Suprapubic skin (tissue), 4 donors: ENCODE measurements around the gene TMEM250.

Experiments used
- EP300 ChIP-seq: sonication (generic); formaldehyde crosslinking; IDR thresholded peaks from one replicate; pipeline ENCODE4 v1.6.1; 2017; ENCODE audit warnings: antibody characterized with exemption
- POLR2A ChIP-seq, 2 donors: fragments of 450-650 bp; IDR thresholded peaks; one replicate each; pipeline ENCODE4 v1.6.1; 2017; ENCODE audit warnings: antibody characterized with exemption in 2 of 2, mild to moderate bottlenecking in 2 of 2, moderate library complexity in 2 of 2
- POLR2AphosphoS5 ChIP-seq, 3 donors: sonication (generic); formaldehyde crosslinking; IDR thresholded peaks; one replicate each; pipeline ENCODE4 v1.6.1; 2017; ENCODE audit warnings: antibody characterized with exemption in 3 of 3
- TF ChIP-seq, protein P1 (sequence below), 2 donors: fragments of 200-600 bp in 1 of 2; fragments of 450-650 bp in 1 of 2; sonication (generic) in 1 of 2; IDR thresholded peaks; one replicate each; pipeline ENCODE4 v1.5.1; 2016 to 2019; ENCODE audit warnings: antibody characterized with exemption in 2 of 2, mild to moderate bottlenecking in 1 of 2, moderate library complexity in 1 of 2

DNA sequence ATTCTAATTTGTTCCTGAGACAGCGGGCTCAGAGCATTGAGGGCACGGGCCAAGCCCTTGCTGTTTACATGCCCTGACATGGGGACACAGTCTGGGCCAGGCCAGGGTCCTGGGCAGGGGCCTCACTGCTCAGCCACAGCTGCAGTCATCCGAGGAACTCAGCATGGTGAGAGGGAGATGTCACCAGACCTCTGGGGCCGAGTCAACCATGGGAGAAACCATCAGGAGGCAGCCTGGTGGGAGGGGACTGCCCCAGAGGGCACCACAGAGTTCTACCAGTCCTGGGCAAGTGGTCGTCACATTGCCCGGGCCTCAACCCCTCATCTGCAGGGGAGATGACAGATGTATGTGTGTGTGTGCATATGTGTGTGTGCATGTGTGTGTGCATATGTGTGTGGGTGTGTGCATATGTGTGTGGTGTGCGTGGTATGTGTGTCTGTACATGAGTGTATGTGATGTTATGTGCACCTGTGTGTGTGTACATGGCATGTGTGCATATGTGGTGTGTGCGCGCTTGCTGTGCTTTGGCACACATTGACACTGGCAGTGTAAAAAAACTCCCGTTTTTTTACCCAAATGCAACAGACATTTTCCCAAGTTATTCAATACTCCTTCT is 42.4 kb upstream of the TMEM250 start:
- TF ChIP-seq POLR2A (IDR thresholded peaks at IDR 0.05) (no peak), EP300 (no peak), POLR2AphosphoS5 (IDR thresholded peaks at IDR 0.05) (no peak)
- TF ChIP-seq, protein P1, sequence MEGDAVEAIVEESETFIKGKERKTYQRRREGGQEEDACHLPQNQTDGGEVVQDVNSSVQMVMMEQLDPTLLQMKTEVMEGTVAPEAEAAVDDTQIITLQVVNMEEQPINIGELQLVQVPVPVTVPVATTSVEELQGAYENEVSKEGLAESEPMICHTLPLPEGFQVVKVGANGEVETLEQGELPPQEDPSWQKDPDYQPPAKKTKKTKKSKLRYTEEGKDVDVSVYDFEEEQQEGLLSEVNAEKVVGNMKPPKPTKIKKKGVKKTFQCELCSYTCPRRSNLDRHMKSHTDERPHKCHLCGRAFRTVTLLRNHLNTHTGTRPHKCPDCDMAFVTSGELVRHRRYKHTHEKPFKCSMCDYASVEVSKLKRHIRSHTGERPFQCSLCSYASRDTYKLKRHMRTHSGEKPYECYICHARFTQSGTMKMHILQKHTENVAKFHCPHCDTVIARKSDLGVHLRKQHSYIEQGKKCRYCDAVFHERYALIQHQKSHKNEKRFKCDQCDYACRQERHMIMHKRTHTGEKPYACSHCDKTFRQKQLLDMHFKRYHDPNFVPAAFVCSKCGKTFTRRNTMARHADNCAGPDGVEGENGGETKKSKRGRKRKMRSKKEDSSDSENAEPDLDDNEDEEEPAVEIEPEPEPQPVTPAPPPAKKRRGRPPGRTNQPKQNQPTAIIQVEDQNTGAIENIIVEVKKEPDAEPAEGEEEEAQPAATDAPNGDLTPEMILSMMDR (IDR thresholded peaks at IDR 0.05): peak in 1 of 2 donors; percentile 6
